Measurements from ENCODE around the gene CNTN4. TPM values are rescaled to one million over a fixed set of nuclear protein-coding genes. Genes with fewer than 3 reads are reported as not detected.

CNTN4 gene
- total and polyA plus RNA-seq, 10 donors = 0.20 to 4.3 (median 1.5) TPM

GRCh38 chr3:2944628-2945027 lies 846.0 kb downstream of the CNTN4 start:
- no peak for TF ChIP-seq CTCF (IDR thresholded peaks at IDR 0.05 in 8 of 11, conservative IDR thresholded peaks at IDR 0.05 in 3 of 11)
- no peak for TF ChIP-seq POLR2AphosphoS5 (IDR thresholded peaks at IDR 0.05)
- TF ChIP-seq POLR2A (IDR thresholded peaks at IDR 0.05) = no peak
- intact Hi-C loops (cut with DNase I; ENCODE audit: low total_unique reads) = no loop called here

GRCh38 chr3:2945121-2945520 lies 846.5 kb downstream of the CNTN4 start:
- H3K27me3 ChIP-seq (replicated peaks in 1 of 7) = no peaks in the 10 kb centered on the region
- no peak overlapping the region for H3K4me3 ChIP-seq
- H3K4me1 ChIP-seq = no peaks in the 10 kb centered on the region
- TF ChIP-seq POLR2A (IDR thresholded peaks at IDR 0.05) (no peak), CTCF (IDR thresholded peaks at IDR 0.05 in 8 of 11, conservative IDR thresholded peaks at IDR 0.05 in 3 of 11) (no peak), POLR2AphosphoS5 (IDR thresholded peaks at IDR 0.05) (no peak)
- no peak for DNase-seq
- H3K9me3 ChIP-seq = no peaks in the 10 kb centered on the region
- H3K27ac ChIP-seq = peak overlapping the region in 1 of 8 donors; percentile 4
- intact Hi-C loops (cut with DNase I; ENCODE audit: low total_unique reads) = no loop called here
- 60 to 80% (median 75%) methylated on average over 3 of the region's 3 CpGs for WGBS, 5 donors
- H3K36me3 ChIP-seq = no peaks in the 10 kb centered on the region

More at GRCh38 chr3:2944628-2945027, 846.0 kb downstream of the CNTN4 start:
- no peaks in the 10 kb centered on the region for H3K9me3 ChIP-seq
- no peaks in the 10 kb centered on the region for H3K36me3 ChIP-seq
- H3K27me3 ChIP-seq (replicated peaks in 1 of 7) = peaks cover 0 to 1% (median 0%) of the 10 kb centered on the region in 7 donors
- H3K4me3 ChIP-seq = no peak overlapping the region
- peak overlapping the region in 1 of 8 donors; percentile 4 for H3K27ac ChIP-seq
- H3K4me1 ChIP-seq = no peaks in the 10 kb centered on the region
- 68 to 82% (median 76%) methylated on average over 1 of the region's 1 CpG for WGBS, 5 donors
- DNase-seq = no peak

GRCh38 chr3:2947536-2947935 lies 848.9 kb downstream of the CNTN4 start:
- H3K4me3 ChIP-seq = no peak overlapping the region
- H3K36me3 ChIP-seq = no peaks in the 10 kb centered on the region
- no peaks in the 10 kb centered on the region for H3K4me1 ChIP-seq
- intact Hi-C loops (cut with DNase I; ENCODE audit: low total_unique reads) = no loop called here
- no peaks in the 10 kb centered on the region for H3K9me3 ChIP-seq
- 62 to 88% (median 78%) methylated on average over 2 of the region's 2 CpGs for WGBS, 5 donors
- TF ChIP-seq CTCF (IDR thresholded peaks at IDR 0.05 in 8 of 11, conservative IDR thresholded peaks at IDR 0.05 in 3 of 11) (no peak), POLR2A (IDR thresholded peaks at IDR 0.05) (no peak), POLR2AphosphoS5 (IDR thresholded peaks at IDR 0.05) (no peak)
- H3K27me3 ChIP-seq (replicated peaks in 1 of 7) = no peaks in the 10 kb centered on the region
- DNase-seq = no peak
- no peak overlapping the region for H3K27ac ChIP-seq

GRCh38 chr3:2948882-2949281 lies 850.2 kb downstream of the CNTN4 start:
- TF ChIP-seq POLR2AphosphoS5 (IDR thresholded peaks at IDR 0.05) (no peak), CTCF (IDR thresholded peaks at IDR 0.05 in 8 of 11, conservative IDR thresholded peaks at IDR 0.05 in 3 of 11) (no peak), POLR2A (IDR thresholded peaks at IDR 0.05) (no peak)
- WGBS, 5 donors = 82 to 95% (median 87%) methylated on average over 1 of the region's 1 CpG
- Histone ChIP-seq H3K27me3 (replicated peaks in 1 of 7) (no peaks in the 10 kb centered on the region), H3K9me3 (no peaks in the 10 kb centered on the region), H3K27ac (no peak overlapping the region), H3K4me3 (no peak overlapping the region), H3K4me1 (no peaks in the 10 kb centered on the region), H3K36me3 (no peaks in the 10 kb centered on the region)
- DNase-seq = no peak
- intact Hi-C loops (cut with DNase I; ENCODE audit: low total_unique reads) = no loop called here

Measured in spleen (tissue), 11 donors.